Vagina (tissue), 2 donors: Measurements from ENCODE around the gene TWNK. TPM values are rescaled to one million over a fixed set of nuclear protein-coding genes. Genes with fewer than 3 reads are reported as not detected.

Source experiments
- DNase-seq, 2 donors: peaks; one replicate each; pipeline ENCODE4 v3.0.0-alpha.2; 2017; ENCODE audit errors: extremely low spot score in 2 of 2
- H3K27ac ChIP-seq: fragments of 200-600 bp; sonication (generic); one replicate; pipeline ENCODE4 v1.5.1; 2019
- H3K27me3 ChIP-seq: fragments of 200-600 bp; sonication (generic); one replicate; pipeline ENCODE4 v1.5.1; 2019
- H3K36me3 ChIP-seq, 2 donors: fragments of 200-600 bp; sonication (generic); one replicate each; pipeline ENCODE4 v1.5.1; 2017 to 2019
- H3K4me1 ChIP-seq: fragments of 200-600 bp; sonication (generic); one replicate; pipeline ENCODE4 v1.5.1; 2019
- H3K4me3 ChIP-seq, 2 donors: fragments of 200-600 bp; sonication (generic); 1 replicate in 1 of 2; 2 replicates in 1 of 2; pipeline ENCODE4 v1.5.1; 2016 to 2019
- H3K9me3 ChIP-seq: fragments of 200-600 bp; sonication (generic); one replicate; pipeline ENCODE4 v1.5.1; 2019
- CTCF ChIP-seq, 3 experiments: fragments of 450-650 bp in 2 of 3; fragments of 200-600 bp in 1 of 3; sonication (generic) in 1 of 3; IDR thresholded peaks; one replicate each; pipeline ENCODE4 v1.5.1; 2017 to 2019; ENCODE audit warnings: antibody characterized with exemption in 3 of 3, mild to moderate bottlenecking in 2 of 3, moderate library complexity in 2 of 3
- POLR2A ChIP-seq, 2 donors: fragments of 450-650 bp; IDR thresholded peaks; one replicate each; pipeline ENCODE4 v1.6.1; 2017; ENCODE audit warnings: antibody characterized with exemption in 2 of 2, mild to moderate bottlenecking in 2 of 2, moderate library complexity in 2 of 2
- POLR2AphosphoS5 ChIP-seq, 2 donors: sonication (generic); formaldehyde crosslinking; IDR thresholded peaks; one replicate each; pipeline ENCODE4 v1.9.0; 2017; ENCODE audit warnings: antibody characterized with exemption in 2 of 2, mild to moderate bottlenecking in 2 of 2, low read depth in 1 of 2; ENCODE audit not compliant: insufficient read depth in 1 of 2
- intact Hi-C: fragments of 100-400 bp; cut with DNase I; formaldehyde crosslinking; loops from one replicate; pipeline ENCODE4 v1.15.1; 2023
- total RNA-seq: library from RNA; depleted of rRNA; stranded (reverse); fragments of >200 nt; gene quantifications from one replicate; pipeline ENCODE4 v1.2.3, GENCODE V29; 2016

The TWNK gene
- 5.2 TPM for total RNA-seq

- H3K36me3 ChIP-seq, result peaks cover 0 to 34% of the 10 kb centered on the region in 2 donors
- TF ChIP-seq POLR2AphosphoS5 (IDR thresholded peaks at IDR 0.05; ENCODE audit: insufficient read depth in 1 of 2, low read depth in 1 of 2), result peak; percentile 84 to 89
- no peak for TF ChIP-seq CTCF (IDR thresholded peaks at IDR 0.05)
- H3K9me3 ChIP-seq, result no peaks in the 10 kb centered on the region
- H3K4me1 ChIP-seq, result peaks cover 41% of the 10 kb centered on the region
- no peak for DNase-seq
- peak within 1 kb of the TSS; percentile 92 to 99 for H3K4me3 ChIP-seq
- no peaks in the 10 kb centered on the region for H3K27me3 ChIP-seq
- H3K27ac ChIP-seq, result peak within 1 kb of the TSS; percentile 85
- intact Hi-C loops, result no loop called here
These were observed at the start of gene TWNK, which contains the start of gene MRPL43 for GRCh38 chr10:100986952-100987684. TWNK (plus strand) TSS chr10:100987543; CDS start chr10:100988211, 668 bp downstream. MRPL43 (minus strand) TSS chr10:100987497; CDS start chr10:100987443, 54 bp downstream.

- H3K27ac ChIP-seq, result no peak overlapping the region
- no peaks in the 10 kb centered on the region for H3K4me1 ChIP-seq
- DNase-seq, result no peak
- H3K36me3 ChIP-seq, result peaks cover 0 to 63% of the 10 kb centered on the region in 2 donors
- no peak overlapping the region for H3K4me3 ChIP-seq
- TF ChIP-seq CTCF (IDR thresholded peaks at IDR 0.05) (no peak), POLR2AphosphoS5 (IDR thresholded peaks at IDR 0.05; ENCODE audit: insufficient read depth in 1 of 2, low read depth in 1 of 2) (no peak)
- no peaks in the 10 kb centered on the region for H3K27me3 ChIP-seq
- intact Hi-C loops, result no loop called here
- H3K9me3 ChIP-seq, result no peaks in the 10 kb centered on the region
These were observed 47.5 kb upstream of the TWNK start for GRCh38 chr10:100939763-100940344.

- intact Hi-C loops, result no loop called here
- TF ChIP-seq POLR2AphosphoS5 (IDR thresholded peaks at IDR 0.05; ENCODE audit: insufficient read depth in 1 of 2, low read depth in 1 of 2) (no peak), CTCF (IDR thresholded peaks at IDR 0.05) (no peak), POLR2A (IDR thresholded peaks at IDR 0.05) (no peak)
- no peaks in the 10 kb centered on the region for H3K27me3 ChIP-seq
- no peak overlapping the region for H3K27ac ChIP-seq
- peaks cover 3 to 69% of the 10 kb centered on the region in 2 donors for H3K36me3 ChIP-seq
- H3K4me3 ChIP-seq, result no peak overlapping the region
- H3K4me1 ChIP-seq, result no peaks in the 10 kb centered on the region
- no peaks in the 10 kb centered on the region for H3K9me3 ChIP-seq
- no peak for DNase-seq
These were observed 45.1 kb upstream of the TWNK start for GRCh38 chr10:100942229-100942628.

- intact Hi-C loops, result no loop called here
- Histone ChIP-seq H3K4me1 (no peaks in the 10 kb centered on the region), H3K27ac (no peak overlapping the region), H3K36me3 (peaks cover 3 to 68% of the 10 kb centered on the region in 2 donors), H3K27me3 (no peaks in the 10 kb centered on the region), H3K9me3 (no peaks in the 10 kb centered on the region), H3K4me3 (no peak overlapping the region)
- DNase-seq, result no peak
- no peak for TF ChIP-seq CTCF (IDR thresholded peaks at IDR 0.05)
- no peak for TF ChIP-seq POLR2AphosphoS5 (IDR thresholded peaks at IDR 0.05; ENCODE audit: insufficient read depth in 1 of 2, low read depth in 1 of 2)
- no peak for TF ChIP-seq POLR2A (IDR thresholded peaks at IDR 0.05)
These were observed 43.8 kb upstream of the TWNK start for GRCh38 chr10:100943508-100943907.

GRCh38 chr10:100945754-100946153 lies 41.6 kb upstream of the TWNK start:
- Histone ChIP-seq H3K36me3 (peaks cover 3 to 60% of the 10 kb centered on the region in 2 donors), H3K27me3 (no peaks in the 10 kb centered on the region), H3K9me3 (no peaks in the 10 kb centered on the region), H3K4me1 (no peaks in the 10 kb centered on the region), H3K4me3 (no peak overlapping the region), H3K27ac (no peak overlapping the region)
- no peak for TF ChIP-seq POLR2A (IDR thresholded peaks at IDR 0.05)
- TF ChIP-seq CTCF (IDR thresholded peaks at IDR 0.05), result no peak
- TF ChIP-seq POLR2AphosphoS5 (IDR thresholded peaks at IDR 0.05; ENCODE audit: insufficient read depth in 1 of 2, low read depth in 1 of 2), result no peak
- no peak for DNase-seq
- intact Hi-C loops, result no loop called here
